Ectodermal cell (in vitro differentiated cells): Measurements from ENCODE around the gene RAB25.
"Not testable (repeated sequence)": the region's sequence is repeated elsewhere in the genome, so short reads cannot be mapped to it uniquely, and the experiment has no call there.

ENCODE experiments used
- H3K27ac ChIP-seq: 2 replicates; pipeline ENCODE4 v1.7.0; 2013; ENCODE audit warnings: mild to moderate bottlenecking, low read depth, low read length; ENCODE audit not compliant: insufficient read depth, poor library complexity, severe bottlenecking
- H3K27me3 ChIP-seq: 2 replicates; pipeline ENCODE4 v1.7.0; 2013; ENCODE audit warnings: mild to moderate bottlenecking, low read length; ENCODE audit not compliant: insufficient read depth, control insufficient read depth, poor library complexity, severe bottlenecking
- H3K36me3 ChIP-seq: one replicate; pipeline ENCODE4 v1.7.0; 2013; ENCODE audit warnings: low read length; ENCODE audit not compliant: control insufficient read depth, insufficient read depth
- H3K4me1 ChIP-seq: one replicate; pipeline ENCODE4 v1.7.0; 2013; ENCODE audit warnings: low read length; ENCODE audit not compliant: control insufficient read depth, insufficient read depth
- H3K4me3 ChIP-seq: 2 replicates; pipeline ENCODE4 v1.7.0; 2013; ENCODE audit warnings: low read depth, low read length, control low read depth; ENCODE audit not compliant: insufficient read depth
- H3K9me3 ChIP-seq: 2 replicates; pipeline ENCODE4 v1.7.0; 2013; ENCODE audit warnings: mild to moderate bottlenecking, low read length, moderate library complexity; ENCODE audit not compliant: control insufficient read depth
- WGBS, 2 experiments: methylation state at CpG; one replicate each; pipeline ENCODE4 v1.1.7; 2013; ENCODE audit warnings: missing lambda C conversion rate in 2 of 2; 5-methylcytosine and 5-hydroxymethylcytosine counted together

Gene RAB25

GRCh38 chr1:156033011-156033410, 27.9 kb upstream of the RAB25 start:
- Histone ChIP-seq H3K4me3 (no peak overlapping the region), H3K27ac (no peak overlapping the region), H3K9me3 (no peaks in the 10 kb centered on the region), H3K36me3 (peaks cover 2% of the 10 kb centered on the region), H3K4me1 (no peaks in the 10 kb centered on the region), H3K27me3 (no peaks in the 10 kb centered on the region)
- 91 to 94% methylated on average over 6 of the region's 6 CpGs for WGBS, 2 experiments

- 88 to 96% methylated on average over 2 of the region's 4 CpGs for WGBS, 2 experiments
- not testable (repeated sequence) for H3K4me1 ChIP-seq, H3K27ac ChIP-seq, H3K9me3 ChIP-seq, H3K27me3 ChIP-seq, H3K4me3 ChIP-seq
- H3K36me3 ChIP-seq, result peaks cover 13% of the 10 kb centered on the region
Measured at GRCh38 chr1:156034991-156035390, 26.0 kb upstream of the RAB25 start.

- H3K27ac ChIP-seq, result no peak overlapping the region
- H3K4me1 ChIP-seq, result no peaks in the 10 kb centered on the region
- WGBS, 2 experiments, result 91 to 100% methylated on average over 3 of the region's 3 CpGs
- H3K9me3 ChIP-seq, result no peaks in the 10 kb centered on the region
- H3K4me3 ChIP-seq, result no peak overlapping the region
- H3K36me3 ChIP-seq, result peaks cover 57% of the 10 kb centered on the region
- no peaks in the 10 kb centered on the region for H3K27me3 ChIP-seq
Measured at GRCh38 chr1:156042828-156043227, 18.1 kb upstream of the RAB25 start.

GRCh38 chr1:156045076-156045475, 15.9 kb upstream of the RAB25 start:
- Histone ChIP-seq H3K36me3 (peaks cover 58% of the 10 kb centered on the region), H3K4me1 (no peaks in the 10 kb centered on the region), H3K27ac (no peak overlapping the region), H3K27me3 (no peaks in the 10 kb centered on the region), H3K9me3 (no peaks in the 10 kb centered on the region), H3K4me3 (no peak overlapping the region)
- 92 to 95% methylated on average over 4 of the region's 4 CpGs for WGBS, 2 experiments

- WGBS, 2 experiments, result 96 to 98% methylated on average over 3 of the region's 3 CpGs
- peaks cover 4% of the 10 kb centered on the region for H3K4me1 ChIP-seq
- H3K27ac ChIP-seq, result no peak overlapping the region
- H3K27me3 ChIP-seq, result no peaks in the 10 kb centered on the region
- H3K9me3 ChIP-seq, result no peaks in the 10 kb centered on the region
- peaks cover 35% of the 10 kb centered on the region for H3K36me3 ChIP-seq
- no peak overlapping the region for H3K4me3 ChIP-seq
Measured at GRCh38 chr1:156048663-156049258, 12.2 kb upstream of the RAB25 start.

- H3K4me1 ChIP-seq, result peaks cover 8% of the 10 kb centered on the region
- no peaks in the 10 kb centered on the region for H3K27me3 ChIP-seq
- H3K4me3 ChIP-seq, result no peak overlapping the region
- 93% methylated on average over 4 of the region's 4 CpGs for WGBS, 2 experiments
- peaks cover 22% of the 10 kb centered on the region for H3K36me3 ChIP-seq
- H3K27ac ChIP-seq, result no peak overlapping the region
- H3K9me3 ChIP-seq, result no peaks in the 10 kb centered on the region
Measured at GRCh38 chr1:156050376-156050775, 10.6 kb upstream of the RAB25 start.

- H3K4me1 ChIP-seq, result peaks cover 12% of the 10 kb centered on the region
- 87 to 95% methylated on average over 4 to 5 of the region's 7 CpGs for WGBS, 2 experiments
- no peaks in the 10 kb centered on the region for H3K9me3 ChIP-seq
- peaks cover 22% of the 10 kb centered on the region for H3K36me3 ChIP-seq
- H3K27me3 ChIP-seq, result no peaks in the 10 kb centered on the region
- H3K27ac ChIP-seq, result no peak overlapping the region
- no peak overlapping the region for H3K4me3 ChIP-seq
Measured at GRCh38 chr1:156051011-156051725, 9.8 kb upstream of the RAB25 start.

GRCh38 chr1:156052862-156053767, 7.8 kb upstream of the RAB25 start:
- H3K36me3 ChIP-seq, result peaks cover 22% of the 10 kb centered on the region
- no peaks in the 10 kb centered on the region for H3K27me3 ChIP-seq
- peaks cover 12% of the 10 kb centered on the region for H3K4me1 ChIP-seq
- 1% methylated on average over 51 to 53 of the region's 63 CpGs for WGBS, 2 experiments
- peak overlapping the region; percentile 100 for H3K4me3 ChIP-seq
- H3K9me3 ChIP-seq, result no peaks in the 10 kb centered on the region
- peak overlapping the region; percentile 72 for H3K27ac ChIP-seq

GRCh38 chr1:156053768-156054499, 7.0 kb upstream of the RAB25 start, which contains the start of gene UBQLN4:
UBQLN4 (minus strand) TSS chr1:156053798; CDS start chr1:156053701, 97 bp downstream.
- H3K36me3 ChIP-seq, result peaks cover 18% of the 10 kb centered on the region
- H3K9me3 ChIP-seq, result no peaks in the 10 kb centered on the region
- H3K27me3 ChIP-seq, result no peaks in the 10 kb centered on the region
- H3K4me3 ChIP-seq, result peak within 1 kb of the TSS; percentile 100
- H3K4me1 ChIP-seq, result peaks cover 12% of the 10 kb centered on the region
- 0% methylated on average over 45 to 46 of the region's 49 CpGs for WGBS, 2 experiments
- H3K27ac ChIP-seq, result peak within 1 kb of the TSS; percentile 99
